Colon (tissue), 2 donors: Measurements from ENCODE around the gene SNRPB2.

Experiments
- FAIRE-seq: peaks from 2 replicates; lab custom pipeline; 2012; peaks lifted over from hg19 to GRCh38; lab: Jason Lieb, UNC
- donor health status: control.
- donor health status: control.

SNRPB2 gene

DNA sequence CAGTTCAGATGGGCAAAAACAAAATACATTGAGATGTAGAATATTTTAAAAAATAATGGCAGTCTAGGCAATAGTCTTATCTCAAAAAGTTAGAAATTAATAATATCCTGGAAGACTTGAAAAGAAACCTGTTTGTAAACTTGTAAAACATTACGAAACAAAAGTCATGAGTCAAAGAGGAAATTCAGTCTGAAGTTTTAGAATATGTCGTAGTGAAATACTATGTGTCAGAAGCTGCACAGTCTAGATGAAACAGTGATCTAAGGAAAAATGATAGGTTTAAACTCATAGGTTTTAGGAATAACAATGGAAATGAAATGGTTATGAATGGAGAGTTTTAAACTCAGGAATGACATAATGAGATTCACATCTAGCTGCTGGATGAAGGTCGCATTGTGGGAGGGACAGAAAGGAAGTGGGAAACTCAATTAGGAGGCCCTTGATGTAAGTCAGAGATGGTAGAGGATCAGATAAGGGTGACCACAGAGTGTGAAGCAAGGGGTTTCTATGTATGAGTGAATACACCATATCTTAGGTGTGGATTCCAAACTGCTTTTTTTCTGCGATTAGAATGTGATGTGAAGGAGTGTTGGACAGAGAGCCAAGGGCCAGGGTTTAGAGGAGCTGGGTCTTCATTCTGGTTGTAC lies 2.8 kb downstream of the SNRPB2 start:
- FAIRE-seq = no peak

GRCh38 chr20:16740365-16741072 lies 10.7 kb downstream of the SNRPB2 start:
- no peak for FAIRE-seq

DNA sequence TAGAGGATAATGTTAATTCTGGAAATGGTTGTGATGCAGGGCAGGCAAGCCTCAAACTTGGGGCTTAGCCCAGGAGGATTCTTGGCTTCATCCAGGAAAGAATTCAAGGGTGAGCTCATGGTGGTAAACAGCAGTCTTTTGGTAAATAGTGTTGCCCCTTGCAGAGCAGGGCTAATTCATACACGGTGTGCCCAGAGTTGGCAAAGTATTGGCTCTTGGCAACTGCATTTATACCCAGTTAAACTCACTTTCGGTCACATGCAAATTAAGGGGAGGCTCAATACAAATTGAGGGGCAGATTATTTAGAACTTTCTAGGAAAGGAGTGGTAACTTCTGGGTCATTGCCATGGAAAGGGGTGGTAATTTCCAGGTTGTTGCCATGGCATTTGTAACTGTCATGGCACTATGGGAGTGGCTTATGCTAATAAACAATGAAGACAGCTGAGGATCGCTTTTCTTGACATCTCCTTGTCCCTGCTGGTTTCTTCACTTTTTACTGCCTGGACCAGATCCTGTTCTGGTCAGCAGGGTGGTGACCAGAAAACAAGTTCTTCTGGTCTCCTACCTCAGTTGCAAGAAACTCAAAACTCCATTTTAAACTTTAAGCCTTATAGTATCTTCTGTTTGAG lies 14.5 kb downstream of the SNRPB2 start:
- FAIRE-seq = no peak

DNA sequence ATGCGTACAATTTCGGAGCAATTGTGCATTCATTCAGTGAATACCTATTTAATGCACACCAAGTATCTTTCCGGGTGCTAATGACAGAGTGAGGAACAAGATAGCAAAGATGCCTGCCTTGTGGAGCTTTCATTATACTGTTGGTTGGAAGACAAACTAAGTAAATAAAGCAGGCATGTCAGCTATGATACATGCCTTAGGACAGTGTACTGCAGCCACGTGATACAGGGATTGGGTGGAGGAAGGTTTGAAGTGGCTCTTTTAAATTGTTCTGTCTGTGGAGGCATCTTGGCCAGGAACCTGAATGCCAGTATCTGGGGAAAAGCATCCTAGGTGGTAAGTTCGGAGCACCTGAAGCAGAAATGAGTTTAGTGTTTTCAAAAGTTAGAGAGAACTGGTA lies 15.4 kb downstream of the SNRPB2 start:
- no peak for FAIRE-seq

DNA sequence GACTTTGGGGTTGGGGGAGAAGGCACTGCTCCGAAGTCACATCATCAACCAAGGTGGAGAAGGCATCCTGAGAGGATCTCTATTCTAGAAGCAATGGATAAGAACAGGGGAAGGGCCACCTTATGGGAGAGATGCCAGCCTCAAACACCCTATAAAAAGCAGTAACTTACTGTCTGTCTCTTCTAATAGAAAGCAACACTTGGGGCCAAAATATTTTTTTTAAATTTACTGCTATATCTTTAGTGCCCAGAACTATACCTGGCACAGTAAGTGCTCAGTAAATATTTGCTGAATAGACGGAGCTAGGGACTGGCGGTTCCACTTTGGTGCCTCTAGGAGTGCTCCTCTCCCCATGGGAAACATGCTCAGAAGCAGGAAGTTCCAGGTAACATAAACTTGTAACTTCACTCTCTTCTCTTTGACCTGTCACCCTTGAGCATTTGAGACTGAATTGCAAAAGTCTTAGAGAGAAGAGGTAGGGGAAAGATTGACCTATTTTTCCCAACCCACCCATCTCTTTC lies 17.5 kb downstream of the SNRPB2 start:
- no peak for FAIRE-seq

DNA sequence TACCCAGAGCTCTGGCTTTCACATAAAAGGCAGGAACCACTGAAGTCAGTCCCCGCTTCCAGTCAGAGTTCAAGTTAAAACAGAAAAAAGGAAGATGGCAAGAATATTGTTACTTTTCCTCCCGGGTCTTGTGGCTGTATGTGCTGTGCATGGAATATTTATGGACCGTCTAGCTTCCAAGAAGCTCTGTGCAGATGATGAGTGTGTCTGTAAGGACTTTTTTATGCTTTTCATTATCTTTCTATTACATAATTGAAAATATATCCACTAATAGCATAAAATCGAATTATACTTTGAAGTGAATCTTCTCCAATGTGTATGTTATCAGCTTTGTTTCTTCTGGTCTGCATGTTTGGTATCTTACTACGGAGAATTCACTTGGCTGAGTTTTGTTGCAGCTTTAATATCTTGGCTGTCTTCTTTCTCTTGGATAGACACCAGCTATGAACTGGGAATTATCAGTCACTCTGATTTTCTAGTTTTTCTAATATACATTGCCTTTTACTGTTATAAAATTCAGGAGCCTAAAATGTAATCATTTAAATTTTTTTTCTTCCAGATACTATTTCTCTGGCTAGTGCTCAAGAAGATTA lies 18.6 kb downstream of the SNRPB2 start, which contains the start of gene OTOR:
Gene OTOR, plus strand, starts transcription at position 51 of the 593 bp plus-strand sequence. Its CDS starts 44 bp downstream, at position 95.
- FAIRE-seq = no peak

DNA sequence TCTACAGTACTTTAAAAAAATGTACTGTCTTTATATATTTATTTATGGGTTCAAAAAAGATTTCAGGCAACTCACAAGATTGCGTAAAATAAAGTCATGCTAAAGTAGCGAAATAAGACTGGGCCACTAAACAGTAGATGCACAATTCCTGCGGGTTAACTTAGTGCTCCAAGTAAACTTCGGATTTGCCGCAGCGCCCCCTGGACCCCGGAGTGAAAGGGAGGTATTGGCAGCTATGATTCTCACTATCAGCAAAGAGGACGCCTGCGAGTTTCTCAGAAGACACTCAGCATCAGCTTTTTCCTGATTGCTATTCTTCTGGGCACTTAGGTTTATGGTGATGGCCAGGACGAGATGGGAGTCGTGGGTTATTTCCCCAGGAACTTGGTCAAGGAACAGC lies 19.7 kb downstream of the SNRPB2 start:
- FAIRE-seq = no peak

DNA sequence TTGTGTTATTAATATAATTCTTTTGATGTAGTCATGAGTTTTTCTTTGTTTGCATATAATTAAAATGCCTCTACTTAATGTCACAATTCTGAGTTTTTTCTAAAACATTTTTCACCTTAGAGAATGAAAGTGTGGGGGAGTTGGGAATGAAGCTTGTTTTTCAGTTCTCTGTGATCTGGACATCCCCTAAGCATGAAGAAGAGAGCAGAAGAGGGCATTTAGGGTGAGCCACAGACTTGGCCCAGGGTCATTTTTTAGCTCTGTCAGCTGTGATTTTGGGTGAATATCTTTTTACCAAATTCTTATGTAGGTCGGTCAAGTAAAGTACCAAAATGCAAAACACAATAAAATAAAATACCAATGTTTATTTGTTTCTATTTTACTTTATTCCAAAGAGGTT lies 22.3 kb downstream of the SNRPB2 start:
- no peak for FAIRE-seq

DNA sequence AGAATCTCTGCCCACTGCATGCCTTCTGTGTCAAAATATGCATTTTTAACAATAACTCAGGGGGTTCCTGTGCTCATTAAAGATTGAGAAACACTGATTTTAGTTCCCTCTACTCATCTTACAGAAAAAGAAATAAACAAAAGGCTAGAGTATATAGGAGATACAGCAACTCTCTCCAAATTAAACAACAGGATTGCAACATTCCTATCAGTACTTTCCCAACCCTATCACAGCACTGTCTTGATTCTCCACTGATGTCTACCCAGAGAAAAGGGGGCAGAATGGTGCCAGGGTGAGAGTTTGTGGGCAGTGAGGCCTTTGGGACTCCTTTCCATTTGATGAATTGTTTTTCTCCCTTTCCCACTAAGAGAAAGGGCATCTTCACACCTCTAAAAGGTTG lies 23.1 kb downstream of the SNRPB2 start:
- FAIRE-seq = no peak

DNA sequence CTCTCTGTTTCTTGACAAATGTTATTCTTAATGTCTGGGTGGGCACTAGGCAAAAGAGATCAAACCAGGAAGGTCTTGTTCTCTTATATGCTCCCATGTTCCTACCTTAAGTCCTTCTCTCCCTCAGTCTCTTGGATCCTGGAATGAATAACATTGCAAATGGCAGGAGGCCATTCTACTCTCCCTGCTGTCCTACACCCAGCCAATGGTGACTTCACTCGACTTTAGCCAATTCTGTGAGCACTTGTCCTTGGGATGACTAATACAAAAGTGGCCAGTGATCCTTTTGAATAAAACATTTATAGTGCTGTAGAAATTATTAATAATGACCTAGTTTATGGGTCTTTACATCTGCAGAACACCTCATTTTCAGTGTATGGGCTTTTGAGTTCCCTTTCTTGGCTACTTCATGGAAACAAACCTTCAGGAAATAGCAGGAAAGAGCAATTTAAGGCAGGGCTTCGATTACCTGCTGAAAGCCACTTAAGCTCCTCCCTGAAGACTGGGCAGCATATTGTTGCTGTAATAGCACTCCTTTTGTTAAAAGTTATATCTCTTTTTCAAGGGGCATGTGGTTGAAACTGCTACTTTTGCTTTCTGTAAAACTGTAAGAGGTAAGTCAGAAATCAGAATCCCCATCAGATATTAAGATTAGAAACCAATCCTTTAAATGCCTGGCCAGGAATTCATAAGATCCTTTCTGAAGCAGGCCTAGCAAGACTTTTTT lies 28.8 kb downstream of the SNRPB2 start:
- FAIRE-seq = no peak

DNA sequence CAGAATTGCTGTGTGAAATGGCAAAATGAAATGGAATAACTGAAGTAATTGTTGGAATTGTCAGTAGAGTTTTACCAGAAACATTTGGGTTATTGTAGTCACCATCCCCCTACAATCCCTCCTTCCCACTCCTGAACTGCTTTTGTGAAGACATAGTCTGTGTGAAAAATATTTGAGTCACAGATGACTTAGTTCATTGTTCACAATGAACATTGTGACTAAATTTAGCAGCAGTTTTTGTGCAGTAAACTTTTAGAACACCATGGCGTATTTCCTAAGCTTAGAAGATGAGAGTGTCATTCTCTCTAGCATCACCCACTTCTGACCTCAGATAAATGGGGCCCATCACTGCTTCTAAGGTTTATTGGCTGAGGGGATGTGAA lies 29.3 kb downstream of the SNRPB2 start:
- FAIRE-seq = no peak

DNA sequence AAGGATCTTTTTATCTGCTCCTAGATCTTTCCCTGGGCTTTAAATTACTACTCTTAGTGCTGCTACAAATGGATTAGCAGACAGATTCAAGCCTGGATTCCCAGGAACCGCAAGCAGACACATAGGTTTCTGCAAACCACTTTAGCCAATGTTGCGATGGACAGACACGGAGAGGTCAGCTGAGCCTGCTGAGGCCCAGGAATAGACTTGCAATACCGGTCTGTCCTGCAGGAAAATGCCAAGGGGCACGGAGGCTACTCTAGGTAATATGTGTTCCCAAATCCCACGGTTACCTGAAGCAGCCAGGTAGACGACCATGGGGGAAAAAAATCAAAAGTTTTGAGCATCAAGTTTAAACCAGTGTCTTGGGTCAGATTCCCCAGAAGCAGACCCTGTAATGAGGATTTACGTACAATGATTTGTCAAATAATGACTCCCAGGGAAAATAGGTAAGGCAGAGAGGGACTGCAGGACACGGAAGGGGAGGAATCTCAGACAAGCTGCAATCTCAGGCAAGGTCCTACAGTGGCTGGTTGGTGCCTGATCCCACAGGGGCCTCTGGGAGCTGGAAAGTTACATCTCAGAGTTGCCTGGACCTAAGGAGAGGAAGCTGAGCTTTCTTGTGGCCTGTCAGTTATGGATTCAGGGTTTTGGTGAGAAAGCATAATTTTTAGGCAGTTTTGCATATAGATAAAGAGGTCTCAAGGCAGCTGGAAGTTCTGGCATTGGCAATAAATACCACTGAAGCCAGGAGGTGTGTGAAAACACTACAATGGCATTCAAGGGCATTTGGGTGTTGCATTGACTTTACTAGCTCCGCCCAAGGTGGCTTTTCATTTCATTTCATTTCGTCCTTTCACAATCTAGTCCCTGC lies 30.8 kb downstream of the SNRPB2 start:
- no peak for FAIRE-seq

GRCh38 chr20:16761305-16761829 lies 31.5 kb downstream of the SNRPB2 start:
- FAIRE-seq = no peak

GRCh38 chr20:16764560-16764959 lies 34.7 kb downstream of the SNRPB2 start:
- FAIRE-seq = no peak

- no peak for FAIRE-seq
Observed at GRCh38 chr20:16771213-16771612, 41.4 kb downstream of the SNRPB2 start.

DNA sequence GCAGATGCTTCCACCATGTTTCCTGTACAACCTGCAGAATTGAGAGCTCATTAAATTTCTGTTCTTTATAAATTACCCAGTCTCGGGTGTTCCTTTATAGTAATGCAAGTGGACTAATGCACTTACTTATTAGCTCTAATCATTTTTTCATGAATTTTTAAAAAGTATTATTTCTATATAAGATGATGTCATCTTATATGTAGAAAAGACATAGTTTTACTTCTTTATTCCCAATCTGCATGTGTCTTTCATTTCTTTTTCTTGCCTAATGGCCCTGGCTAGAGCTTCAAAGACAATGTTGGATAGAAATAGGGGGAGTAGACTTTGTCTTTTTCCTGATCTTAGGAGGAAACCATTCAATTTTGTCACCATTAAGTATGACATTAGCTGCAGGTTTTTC lies 46.1 kb downstream of the SNRPB2 start:
- no peak for FAIRE-seq

DNA sequence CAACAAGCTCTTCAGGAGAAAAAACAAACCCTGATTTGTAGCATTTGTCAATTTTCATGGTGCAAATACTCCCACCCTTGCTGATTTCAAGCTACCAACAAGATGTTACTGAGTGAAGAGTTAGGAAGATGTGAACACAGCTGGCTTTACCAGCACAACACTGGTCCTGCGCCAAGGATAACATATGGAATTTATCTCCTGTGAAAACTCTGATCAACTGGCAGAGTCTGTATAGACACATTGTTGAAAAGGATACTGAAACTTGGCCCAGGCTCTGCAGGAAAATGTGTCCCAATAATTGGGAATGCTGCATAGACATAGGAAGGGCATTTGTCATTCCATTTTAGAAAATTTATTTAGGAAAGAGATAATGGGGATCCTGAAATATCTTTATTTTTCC lies 47.3 kb downstream of the SNRPB2 start:
- no peak for FAIRE-seq

DNA sequence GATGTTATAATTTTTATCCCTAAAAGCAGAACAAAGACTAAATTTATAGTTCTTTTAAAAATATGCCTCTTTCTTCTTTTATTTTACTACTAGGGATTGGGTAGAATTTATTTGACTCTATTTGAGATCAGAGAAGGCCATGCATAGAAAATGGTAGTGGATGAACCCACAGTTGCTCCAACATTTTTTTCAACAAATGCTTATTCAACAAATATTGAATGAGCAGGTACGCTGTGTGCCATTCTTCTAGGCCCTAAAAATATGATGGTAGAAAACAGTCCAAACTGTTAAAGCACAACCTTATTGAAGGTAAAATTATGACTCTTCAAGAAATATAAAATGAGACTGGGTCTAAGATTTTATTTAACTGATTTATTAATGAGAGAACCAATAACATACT lies 48.3 kb downstream of the SNRPB2 start:
- no peak for FAIRE-seq

DNA sequence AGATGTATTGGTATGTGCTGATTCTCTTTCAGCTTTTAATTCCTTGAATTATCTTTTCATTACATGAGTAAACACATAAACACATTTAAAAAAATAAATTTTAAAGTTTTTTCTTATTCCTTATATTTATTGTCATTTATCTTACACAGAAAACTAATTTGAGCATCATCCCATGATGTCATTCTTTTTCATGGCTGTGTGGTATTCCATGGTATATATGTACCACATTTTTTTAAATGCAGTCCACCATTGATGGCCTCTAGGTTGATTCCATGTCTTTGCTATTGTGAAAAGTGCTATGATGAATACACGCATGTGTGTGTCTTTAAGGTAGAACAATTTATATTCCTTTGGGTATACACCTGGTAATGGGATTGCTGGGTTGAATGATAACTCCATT lies 51.7 kb downstream of the SNRPB2 start:
- no peak for FAIRE-seq

DNA sequence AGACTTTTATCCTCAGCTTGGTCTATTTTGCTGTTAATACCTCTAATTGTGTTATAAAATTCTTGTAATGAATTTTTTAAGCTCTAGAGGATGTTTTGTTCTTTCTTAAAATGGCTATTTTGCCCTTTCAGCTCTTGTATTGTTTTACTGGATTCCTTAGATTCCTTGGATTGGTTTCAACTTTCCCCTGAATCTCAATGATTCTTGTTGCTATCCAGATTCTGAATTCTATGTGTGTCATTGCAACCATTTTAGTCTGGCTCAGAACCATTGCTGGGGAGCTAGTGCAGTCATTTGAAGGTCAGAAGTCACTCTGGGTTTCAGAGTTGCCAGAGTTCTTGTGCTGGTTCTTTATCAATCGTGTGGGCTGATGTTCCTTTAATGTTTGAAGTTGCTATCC lies 55.4 kb downstream of the SNRPB2 start:
- FAIRE-seq = no peak
